Caco-2 (cell line): ENCODE data around the gene STAT2. TPM values are rescaled to one million over a fixed set of nuclear protein-coding genes. Genes with fewer than 3 reads are reported as not detected.

Source experiments
- BruUV-seq: library from RNA; stranded (reverse); fragments of 400-500 nt; replicated peaks from 2 replicates; lab custom pipeline; 2021; lab: Mats Ljungman, UMichigan
- CTCF ChIA-PET: fragments of 300-600 bp; sonication (Branson Sonifier 250); formaldehyde crosslinking; loops from one replicate; lab custom pipeline; 2022; ENCODE audit warnings: antibody characterized with exemption; lab: Charles Lee
- POLR2A ChIA-PET: fragments of 300-600 bp; sonication (Branson Sonifier 250); formaldehyde crosslinking; loops from one replicate; lab custom pipeline; 2022; ENCODE audit warnings: antibody characterized with exemption; lab: Charles Lee
- DNase-seq, 2 experiments: peaks; one replicate each; pipeline versions ENCODE4 v3.0.0 to v3.0.0-alpha.2; 2020 to 2022
- H3K27me3 ChIP-seq: replicated peaks from 2 replicates; pipeline ENCODE4 v1.6.0; 2011; ENCODE audit warnings: low read length; ENCODE audit not compliant: control insufficient read depth, insufficient read depth
- H3K36me3 ChIP-seq: 2 replicates; pipeline ENCODE4 v1.5.1; 2011; ENCODE audit warnings: low read length; ENCODE audit not compliant: control insufficient read depth, insufficient read depth
- H3K4me1 ChIP-seq: fragments of 250-450 bp; sonication (Bioruptor Pico); 2 replicates; pipeline ENCODE4 v1.5.1; 2020; ENCODE audit warnings: mild to moderate bottlenecking
- H3K4me3 ChIP-seq: 2 replicates; pipeline ENCODE4 v1.5.1; 2011; ENCODE audit warnings: low read depth, mild to moderate bottlenecking, control low read depth, low read length
- H3K9me3 ChIP-seq: fragments of 250-450 bp; sonication (Bioruptor Pico); 2 replicates; pipeline ENCODE4 v1.5.1; 2020; ENCODE audit warnings: mild to moderate bottlenecking, moderate library complexity
- H3K27ac Mint-ChIP-seq: one replicate; pipeline ENCODE4 v1.8.0; 2022; ENCODE audit warnings: mixed read lengths; ENCODE audit not compliant: unreplicated experiment
- H3K27me3 Mint-ChIP-seq: one replicate; pipeline ENCODE4 v1.8.0; 2022; ENCODE audit warnings: mixed read lengths; ENCODE audit not compliant: insufficient read depth, unreplicated experiment
- H3K36me3 Mint-ChIP-seq: one replicate; pipeline ENCODE4 v1.8.0; 2022; ENCODE audit warnings: mild to moderate bottlenecking, mixed read lengths; ENCODE audit not compliant: insufficient read depth, unreplicated experiment
- H3K4me1 Mint-ChIP-seq: one replicate; pipeline ENCODE4 v1.8.0; 2022; ENCODE audit warnings: low read depth, mixed read lengths; ENCODE audit not compliant: unreplicated experiment
- H3K4me3 Mint-ChIP-seq: one replicate; pipeline ENCODE4 v1.8.0; 2022; ENCODE audit warnings: mild to moderate bottlenecking, moderate library complexity, mixed read lengths; ENCODE audit not compliant: unreplicated experiment
- H3K9me3 Mint-ChIP-seq: one replicate; pipeline ENCODE4 v1.8.0; 2022; ENCODE audit warnings: mixed read lengths; ENCODE audit not compliant: unreplicated experiment
- CTCF ChIP-seq, 2 experiments: fragments of 200-600 bp in 1 of 2; IDR thresholded peaks; 1 replicate in 1 of 2; 2 replicates in 1 of 2; pipeline versions ENCODE4 v1.5.1 to v1.8.0; 2011 to 2022; ENCODE audit warnings: antibody characterized with exemption in 1 of 2, control low read depth in 1 of 2, inconsistent platforms in 1 of 2, low read depth in 1 of 2, low read length in 1 of 2, mild to moderate bottlenecking in 1 of 2, moderate library complexity in 1 of 2; ENCODE audit not compliant: insufficient read depth in 1 of 2, severe bottlenecking in 1 of 2, unreplicated experiment in 1 of 2
- intact Hi-C: fragments of 100-400 bp; cut with micrococcal nuclease; formaldehyde crosslinking; loops from one replicate; pipeline ENCODE4 v1.10.0; 2022; ENCODE audit not compliant: unreplicated experiment
- total RNA-seq: library from RNA; stranded (reverse); gene quantifications from 2 replicates; pipeline ENCODE4 v1.2.3, GENCODE V29; 2022

The STAT2 gene
- total RNA-seq, 1 experiment from 2014 or later = 76.7 TPM

- POLR2A ChIA-PET = no interaction called here
- DNase-seq = no peak
- Histone ChIP-seq H3K36me3 (no peaks in the 10 kb centered on the region), H3K9me3 (no peaks in the 10 kb centered on the region), H3K4me3 (no peak overlapping the region), H3K27me3 (no peaks in the 10 kb centered on the region), H3K4me1 (peaks cover 19% of the 10 kb centered on the region)
- no peak for TF ChIP-seq CTCF (IDR thresholded peaks at IDR 0.05; ENCODE audit: insufficient read depth in 1 of 2, low read depth in 1 of 2, low read length in 1 of 2, severe bottlenecking in 1 of 2, unreplicated experiment in 1 of 2)
- BruUV-seq = no TSS peak
- H3K9me3 Mint-ChIP-seq = no peaks in the 10 kb centered on the region
- CTCF ChIA-PET = no interaction called here
- no peak overlapping the region for H3K27ac Mint-ChIP-seq
- no peaks in the 10 kb centered on the region for H3K27me3 Mint-ChIP-seq
- H3K4me1 Mint-ChIP-seq = peaks cover 17% of the 10 kb centered on the region
- intact Hi-C loops = no loop called here
- H3K4me3 Mint-ChIP-seq = no peak overlapping the region
- peaks cover 63% of the 10 kb centered on the region for H3K36me3 Mint-ChIP-seq
Measured at GRCh38 chr12:56297400-56297799, 62.5 kb downstream of the STAT2 start.

- Mint-ChIP-seq H3K4me1 (peaks cover 14% of the 10 kb centered on the region), H3K4me3 (no peak overlapping the region), H3K27me3 (no peaks in the 10 kb centered on the region), H3K9me3 (no peaks in the 10 kb centered on the region), H3K36me3 (peaks cover 63% of the 10 kb centered on the region), H3K27ac (no peak overlapping the region)
- Histone ChIP-seq H3K4me1 (peaks cover 23% of the 10 kb centered on the region), H3K4me3 (no peak overlapping the region), H3K27me3 (no peaks in the 10 kb centered on the region), H3K36me3 (no peaks in the 10 kb centered on the region), H3K9me3 (no peaks in the 10 kb centered on the region)
- POLR2A ChIA-PET = no interaction called here
- CTCF ChIA-PET = no interaction called here
- DNase-seq = no peak
- intact Hi-C loops = no loop called here
- no peak for TF ChIP-seq CTCF (IDR thresholded peaks at IDR 0.05; ENCODE audit: insufficient read depth in 1 of 2, low read depth in 1 of 2, low read length in 1 of 2, severe bottlenecking in 1 of 2, unreplicated experiment in 1 of 2)
- BruUV-seq = no TSS peak
Measured at GRCh38 chr12:56296295-56296694, 63.6 kb downstream of the STAT2 start.

- H3K4me3 Mint-ChIP-seq = no peak overlapping the region
- no peaks in the 10 kb centered on the region for H3K36me3 ChIP-seq
Measured at GRCh38 chr12:56293795-56294194, 66.1 kb downstream of the STAT2 start.

More at GRCh38 chr12:56293795-56294194, 66.1 kb downstream of the STAT2 start:
- H3K4me1 Mint-ChIP-seq = peaks cover 18% of the 10 kb centered on the region
- POLR2A ChIA-PET = no interaction called here
- Histone ChIP-seq H3K4me1 (peaks cover 21% of the 10 kb centered on the region), H3K9me3 (no peaks in the 10 kb centered on the region), H3K4me3 (no peak overlapping the region), H3K27me3 (no peaks in the 10 kb centered on the region)
- intact Hi-C loops = no loop called here
- no peaks in the 10 kb centered on the region for H3K27me3 Mint-ChIP-seq
- peaks cover 62% of the 10 kb centered on the region for H3K36me3 Mint-ChIP-seq
- CTCF ChIA-PET = no interaction called here
- no peak for DNase-seq
- no peaks in the 10 kb centered on the region for H3K9me3 Mint-ChIP-seq
- H3K27ac Mint-ChIP-seq = no peak overlapping the region
- no TSS peak for BruUV-seq
- TF ChIP-seq CTCF (IDR thresholded peaks at IDR 0.05; ENCODE audit: insufficient read depth in 1 of 2, low read depth in 1 of 2, low read length in 1 of 2, severe bottlenecking in 1 of 2, unreplicated experiment in 1 of 2) = no peak

Other genes with a start within 250 kb of the STAT2 start
- gene RPL41, start 243.5 kb downstream of the STAT2 start, total RNA-seq = 3,009 and 3,051 TPM in 2 replicates
- gene ZC3H10, start 241.8 kb downstream of the STAT2 start, total RNA-seq = 3.5 and 4.4 TPM in 2 replicates
- gene ESYT1, start 231.8 kb downstream of the STAT2 start, total RNA-seq = 70.4 and 79.0 TPM in 2 replicates
- 40.5 and 44.8 TPM in 2 replicates for gene MYL6B, start 207.5 kb downstream of the STAT2 start, total RNA-seq
- 960 and 1,174 TPM in 2 replicates for gene MYL6, start 201.7 kb downstream of the STAT2 start, total RNA-seq
- 89.1 and 94.8 TPM in 2 replicates for gene SMARCC2, start 170.6 kb downstream of the STAT2 start, total RNA-seq
- 48.0 and 53.4 TPM in 2 replicates for gene RNF41, start 138.2 kb downstream of the STAT2 start, total RNA-seq
- gene NABP2, start 135.8 kb downstream of the STAT2 start, total RNA-seq = 32.1 and 37.7 TPM in 2 replicates
- gene SLC39A5, start 130.1 kb downstream of the STAT2 start, total RNA-seq = 83.1 and 110 TPM in 2 replicates
- gene ANKRD52, start 101.7 kb downstream of the STAT2 start, total RNA-seq = 34.6 and 46.3 TPM in 2 replicates
- gene COQ10A, start 93.2 kb downstream of the STAT2 start, total RNA-seq = 16.7 and 18.4 TPM in 2 replicates
- 241 and 263 TPM in 2 replicates for gene CS, start 59.8 kb downstream of the STAT2 start, total RNA-seq
- 204 and 208 TPM in 2 replicates for gene CNPY2, start 44.1 kb downstream of the STAT2 start, total RNA-seq
- gene PAN2, start 26.1 kb downstream of the STAT2 start, total RNA-seq = 25.7 and 30.0 TPM in 2 replicates
- 0.48 TPM in 1 of 2 replicates, not detected in the other for gene IL23A, start 21.2 kb downstream of the STAT2 start, total RNA-seq
- gene APOF, start 2.8 kb upstream of the STAT2 start, total RNA-seq = 0.18 and 0.23 TPM in 2 replicates
- gene TIMELESS, start 89.3 kb upstream of the STAT2 start, total RNA-seq = 40.1 and 43.2 TPM in 2 replicates
- not detected in 2 replicates for gene MIP, start 94.5 kb upstream of the STAT2 start, total RNA-seq
- gene SPRYD4, start 108.5 kb upstream of the STAT2 start, total RNA-seq = 2.8 TPM in 2 replicates
- gene GLS2, start 128.1 kb upstream of the STAT2 start, total RNA-seq = 14.2 and 14.7 TPM in 2 replicates
- 32.5 and 39.5 TPM in 2 replicates for gene RBMS2, start 161.7 kb upstream of the STAT2 start, total RNA-seq